Ascending aorta (tissue), 2 donors: Measurements from ENCODE around the gene MYOCD. TPM values are rescaled to one million over a fixed set of nuclear protein-coding genes. Genes with fewer than 3 reads are reported as not detected.

ENCODE experiments used
- DNase-seq, 2 donors: peaks; one replicate each; pipeline ENCODE4 v3.0.0-alpha.2; 2019; ENCODE audit warnings: low spot score in 2 of 2
- H3K27ac ChIP-seq, 2 donors: fragments of 200-600 bp; sonication (generic); one replicate each; pipeline ENCODE4 v1.5.1; 2016 to 2017; ENCODE audit warnings: mild to moderate bottlenecking in 1 of 2
- H3K27me3 ChIP-seq: fragments of 200-600 bp; sonication (generic); one replicate; pipeline ENCODE4 v1.5.1; 2017
- H3K36me3 ChIP-seq, 2 donors: fragments of 200-600 bp; sonication (generic); one replicate each; pipeline ENCODE4 v1.5.1; 2016
- H3K4me1 ChIP-seq, 2 donors: fragments of 200-600 bp; sonication (generic); one replicate each; pipeline ENCODE4 v1.5.1; 2016 to 2017; ENCODE audit warnings: mild to moderate bottlenecking in 1 of 2
- H3K4me3 ChIP-seq, 2 donors: fragments of 200-600 bp; sonication (generic); one replicate each; pipeline ENCODE4 v1.5.1; 2016 to 2017; ENCODE audit warnings: mild to moderate bottlenecking in 1 of 2
- H3K9me3 ChIP-seq, 2 donors: fragments of 200-600 bp; sonication (generic); one replicate each; pipeline ENCODE4 v1.5.1; 2016
- intact Hi-C: fragments of 100-400 bp; cut with DNase I; formaldehyde crosslinking; loops from one replicate; pipeline ENCODE4 v1.15.1; 2023
- total RNA-seq: library from RNA; depleted of rRNA; stranded (reverse); fragments of >200 nt; gene quantifications from one replicate; pipeline ENCODE4 v1.1.0, GENCODE V29; 2016
- TF ChIP-seq, protein P1 (sequence below), 3 experiments: fragments of 200-600 bp in 2 of 3; fragments of 450-650 bp in 1 of 3; sonication (generic) in 2 of 3; IDR thresholded peaks; one replicate each; pipeline ENCODE4 v1.5.1; 2016 to 2019; ENCODE audit warnings: antibody characterized with exemption in 3 of 3, mild to moderate bottlenecking in 1 of 3, moderate library complexity in 1 of 3

The MYOCD gene
- total RNA-seq, 1 donor from 2014 or later = 153 TPM

DNA sequence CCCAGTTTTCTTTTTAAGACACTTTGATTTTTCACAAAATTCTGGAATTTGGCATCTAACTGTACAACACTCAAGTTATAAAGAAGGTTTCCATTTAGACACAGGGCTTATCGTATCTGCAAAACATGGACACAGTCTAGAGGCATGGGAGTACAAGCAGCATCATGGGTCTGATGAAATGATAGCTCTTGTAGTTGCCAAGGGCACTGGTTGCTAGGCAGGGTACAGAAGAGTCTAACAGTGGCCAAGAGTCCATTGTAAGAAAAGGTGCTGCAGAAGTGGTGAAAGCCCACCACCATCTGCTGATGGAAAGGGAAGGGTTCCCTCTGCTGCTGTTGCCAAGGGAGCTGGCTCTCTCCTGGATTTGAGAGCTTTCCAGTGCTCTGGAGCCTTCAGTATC is 20.8 kb downstream of the MYOCD start:
- intact Hi-C loops = no loop called here

DNA sequence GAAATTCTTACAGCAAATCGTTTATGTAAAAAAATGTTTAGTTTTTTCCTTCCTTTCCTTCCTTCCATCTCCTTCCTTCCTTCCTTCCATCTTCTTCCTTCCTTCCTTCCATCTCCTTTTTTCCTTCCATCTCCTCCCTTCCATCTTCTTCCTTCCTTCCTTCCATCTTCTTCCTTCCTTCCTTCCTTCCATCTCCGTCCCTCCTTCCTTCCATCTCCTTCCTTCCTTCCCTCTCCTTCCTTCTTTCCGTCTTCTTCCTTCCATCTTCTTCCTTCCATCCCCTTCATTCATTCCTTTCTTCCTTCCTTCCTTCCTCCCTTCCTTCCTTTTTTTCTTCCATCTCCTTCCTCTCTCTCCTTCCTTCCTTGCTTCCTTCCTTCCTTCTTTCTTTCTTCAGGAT is 22.7 kb downstream of the MYOCD start:
- H3K4me1 ChIP-seq = peaks cover 4 to 37% of the 10 kb centered on the region in 2 donors
- no peaks in the 10 kb centered on the region for H3K36me3 ChIP-seq
- H3K27me3 ChIP-seq = no peaks in the 10 kb centered on the region
- intact Hi-C loops = no loop called here
- H3K9me3 ChIP-seq = no peaks in the 10 kb centered on the region
- peak overlapping the region; percentile 92 to 93 for H3K27ac ChIP-seq
- TF ChIP-seq, protein P1, sequence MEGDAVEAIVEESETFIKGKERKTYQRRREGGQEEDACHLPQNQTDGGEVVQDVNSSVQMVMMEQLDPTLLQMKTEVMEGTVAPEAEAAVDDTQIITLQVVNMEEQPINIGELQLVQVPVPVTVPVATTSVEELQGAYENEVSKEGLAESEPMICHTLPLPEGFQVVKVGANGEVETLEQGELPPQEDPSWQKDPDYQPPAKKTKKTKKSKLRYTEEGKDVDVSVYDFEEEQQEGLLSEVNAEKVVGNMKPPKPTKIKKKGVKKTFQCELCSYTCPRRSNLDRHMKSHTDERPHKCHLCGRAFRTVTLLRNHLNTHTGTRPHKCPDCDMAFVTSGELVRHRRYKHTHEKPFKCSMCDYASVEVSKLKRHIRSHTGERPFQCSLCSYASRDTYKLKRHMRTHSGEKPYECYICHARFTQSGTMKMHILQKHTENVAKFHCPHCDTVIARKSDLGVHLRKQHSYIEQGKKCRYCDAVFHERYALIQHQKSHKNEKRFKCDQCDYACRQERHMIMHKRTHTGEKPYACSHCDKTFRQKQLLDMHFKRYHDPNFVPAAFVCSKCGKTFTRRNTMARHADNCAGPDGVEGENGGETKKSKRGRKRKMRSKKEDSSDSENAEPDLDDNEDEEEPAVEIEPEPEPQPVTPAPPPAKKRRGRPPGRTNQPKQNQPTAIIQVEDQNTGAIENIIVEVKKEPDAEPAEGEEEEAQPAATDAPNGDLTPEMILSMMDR (IDR thresholded peaks at IDR 0.05) = no peak
- H3K4me3 ChIP-seq = no peak overlapping the region
- no peak for DNase-seq

More for the DNA sequence above, 20.8 kb downstream of the MYOCD start:
- peak overlapping the region; percentile 44 to 54 for H3K27ac ChIP-seq
- no peaks in the 10 kb centered on the region for H3K36me3 ChIP-seq
- peaks cover 4 to 28% of the 10 kb centered on the region in 2 donors for H3K4me1 ChIP-seq
- no peaks in the 10 kb centered on the region for H3K9me3 ChIP-seq
- H3K4me3 ChIP-seq = no peak overlapping the region
- DNase-seq = no peak
- H3K27me3 ChIP-seq = no peaks in the 10 kb centered on the region
- TF ChIP-seq, protein P1 (IDR thresholded peaks at IDR 0.05) = no peak

GRCh38 chr17:12691173-12691572 is 25.5 kb downstream of the MYOCD start:
- peak overlapping the region; percentile 93 for H3K27ac ChIP-seq

GRCh38 chr17:12693640-12694039 is 27.9 kb downstream of the MYOCD start:
- intact Hi-C loops = loop anchor here (2.0 to 5.0 kb wide), 2 partner anchors 17 to 326 kb away; no protein-coding TSS in a partner anchor
- H3K9me3 ChIP-seq = no peaks in the 10 kb centered on the region
- no peak overlapping the region for H3K4me3 ChIP-seq
- peaks cover 10 to 41% of the 10 kb centered on the region in 2 donors for H3K4me1 ChIP-seq
- DNase-seq = no peak
- TF ChIP-seq, protein P1 (IDR thresholded peaks at IDR 0.05) = no peak
- H3K36me3 ChIP-seq = no peaks in the 10 kb centered on the region
- no peaks in the 10 kb centered on the region for H3K27me3 ChIP-seq
- peak overlapping the region; percentile 93 for H3K27ac ChIP-seq

More at GRCh38 chr17:12691173-12691572, 25.5 kb downstream of the MYOCD start:
- peak; percentile 48 to 94 for DNase-seq
- no peaks in the 10 kb centered on the region for H3K27me3 ChIP-seq
- TF ChIP-seq, protein P1 (IDR thresholded peaks at IDR 0.05) = no peak
- H3K4me1 ChIP-seq = peaks cover 10 to 41% of the 10 kb centered on the region in 2 donors
- no peak overlapping the region for H3K4me3 ChIP-seq
- no peaks in the 10 kb centered on the region for H3K9me3 ChIP-seq
- intact Hi-C loops = loop anchor here (1.0 to 5.0 kb wide), 3 partner anchors 40 to 324 kb away; no protein-coding TSS in a partner anchor
- H3K36me3 ChIP-seq = no peaks in the 10 kb centered on the region

DNA sequence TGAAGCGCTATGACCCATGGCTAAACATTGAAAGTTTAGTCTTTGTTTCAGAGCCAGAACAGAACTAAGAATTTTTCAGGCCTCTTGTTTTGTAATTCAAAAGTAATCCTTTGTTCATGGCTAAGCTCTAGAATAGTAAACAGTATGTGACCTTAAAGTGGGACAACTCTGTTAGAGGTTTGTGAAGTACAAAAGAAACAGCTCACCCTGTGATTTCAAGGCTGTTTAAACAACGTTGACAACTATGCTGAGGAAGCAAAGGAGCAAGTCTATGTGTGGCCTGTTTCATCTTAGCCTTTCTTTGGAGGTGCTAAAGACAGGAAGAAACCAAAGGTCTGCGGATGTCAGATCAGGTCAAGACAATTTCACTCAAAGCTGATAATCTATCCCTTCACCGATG is 40.4 kb downstream of the MYOCD start:
- Histone ChIP-seq H3K4me3 (no peak overlapping the region), H3K36me3 (peaks cover 11 to 44% of the 10 kb centered on the region in 2 donors), H3K4me1 (no peaks in the 10 kb centered on the region), H3K27ac (no peak overlapping the region), H3K9me3 (no peaks in the 10 kb centered on the region), H3K27me3 (no peaks in the 10 kb centered on the region)
- TF ChIP-seq, protein P1 (IDR thresholded peaks at IDR 0.05) = no peak
- no peak for DNase-seq
- intact Hi-C loops = no loop called here

DNA sequence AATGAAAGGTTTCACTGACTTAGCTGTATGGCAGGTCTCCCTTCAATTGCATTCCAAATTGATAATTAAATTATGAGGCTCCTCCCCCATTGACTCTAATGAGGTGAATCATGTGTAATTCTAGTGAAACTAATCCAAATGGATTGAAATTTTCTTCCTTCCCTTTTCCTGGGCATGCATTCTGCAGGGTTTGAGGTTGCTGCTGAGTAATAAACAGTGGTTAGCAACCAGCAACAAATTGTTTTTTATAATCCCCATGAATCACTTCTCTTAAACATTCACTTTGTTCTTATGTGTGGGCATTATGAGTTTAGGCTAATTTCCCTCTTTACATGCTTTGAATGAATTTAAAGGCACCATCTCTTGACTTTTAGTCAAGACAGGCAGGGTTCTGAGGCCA is 43.4 kb downstream of the MYOCD start:
- H3K27ac ChIP-seq = no peak overlapping the region
- peaks cover 4 to 20% of the 10 kb centered on the region in 2 donors for H3K4me1 ChIP-seq
- H3K9me3 ChIP-seq = no peaks in the 10 kb centered on the region

More for the DNA sequence above, 43.4 kb downstream of the MYOCD start:
- no peak for DNase-seq
- TF ChIP-seq, protein P1 (IDR thresholded peaks at IDR 0.05) = no peak
- H3K36me3 ChIP-seq = peaks cover 11 to 48% of the 10 kb centered on the region in 2 donors
- no peak overlapping the region for H3K4me3 ChIP-seq
- H3K27me3 ChIP-seq = no peaks in the 10 kb centered on the region
- intact Hi-C loops = no loop called here
